ENCODE data around the gene LHPP.

- TF ChIP-seq POLR2AphosphoS5 (IDR thresholded peaks at IDR 0.05; ENCODE audit: low read depth) (no peak; the same call in 1 of the 2 replicates), CTCF (IDR thresholded peaks at IDR 0.05; ENCODE audit: insufficient read depth, low read length) (no peak), GABPA (IDR thresholded peaks at IDR 0.05; ENCODE audit: low read depth) (no peak), SPI1 (IDR thresholded peaks at IDR 0.05; ENCODE audit: borderline replicate concordance, low read depth) (no peak)
- TF ChIP-seq, protein P1, sequence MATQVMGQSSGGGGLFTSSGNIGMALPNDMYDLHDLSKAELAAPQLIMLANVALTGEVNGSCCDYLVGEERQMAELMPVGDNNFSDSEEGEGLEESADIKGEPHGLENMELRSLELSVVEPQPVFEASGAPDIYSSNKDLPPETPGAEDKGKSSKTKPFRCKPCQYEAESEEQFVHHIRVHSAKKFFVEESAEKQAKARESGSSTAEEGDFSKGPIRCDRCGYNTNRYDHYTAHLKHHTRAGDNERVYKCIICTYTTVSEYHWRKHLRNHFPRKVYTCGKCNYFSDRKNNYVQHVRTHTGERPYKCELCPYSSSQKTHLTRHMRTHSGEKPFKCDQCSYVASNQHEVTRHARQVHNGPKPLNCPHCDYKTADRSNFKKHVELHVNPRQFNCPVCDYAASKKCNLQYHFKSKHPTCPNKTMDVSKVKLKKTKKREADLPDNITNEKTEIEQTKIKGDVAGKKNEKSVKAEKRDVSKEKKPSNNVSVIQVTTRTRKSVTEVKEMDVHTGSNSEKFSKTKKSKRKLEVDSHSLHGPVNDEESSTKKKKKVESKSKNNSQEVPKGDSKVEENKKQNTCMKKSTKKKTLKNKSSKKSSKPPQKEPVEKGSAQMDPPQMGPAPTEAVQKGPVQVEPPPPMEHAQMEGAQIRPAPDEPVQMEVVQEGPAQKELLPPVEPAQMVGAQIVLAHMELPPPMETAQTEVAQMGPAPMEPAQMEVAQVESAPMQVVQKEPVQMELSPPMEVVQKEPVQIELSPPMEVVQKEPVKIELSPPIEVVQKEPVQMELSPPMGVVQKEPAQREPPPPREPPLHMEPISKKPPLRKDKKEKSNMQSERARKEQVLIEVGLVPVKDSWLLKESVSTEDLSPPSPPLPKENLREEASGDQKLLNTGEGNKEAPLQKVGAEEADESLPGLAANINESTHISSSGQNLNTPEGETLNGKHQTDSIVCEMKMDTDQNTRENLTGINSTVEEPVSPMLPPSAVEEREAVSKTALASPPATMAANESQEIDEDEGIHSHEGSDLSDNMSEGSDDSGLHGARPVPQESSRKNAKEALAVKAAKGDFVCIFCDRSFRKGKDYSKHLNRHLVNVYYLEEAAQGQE (IDR thresholded peaks at IDR 0.05; ENCODE audit: insufficient replicate concordance, low read depth) = no peak
Observed at GRCh38 chr10:124642088-124642710, 180.6 kb downstream of the LHPP start.
